Effector memory CD4-positive, alpha-beta T cell (primary cell): Measurements from ENCODE around the gene RAP1A.

Source experiments
- DNase-seq, 3 donors: peaks; one replicate each; pipeline ENCODE4 v3.0.0-alpha.2; 2020
- H3K27ac ChIP-seq: 2 replicates; pipeline ENCODE4 v1.7.0; 2013; ENCODE audit warnings: mild to moderate bottlenecking, low read length, moderate library complexity; ENCODE audit not compliant: insufficient read depth, poor library complexity, severe bottlenecking
- H3K27me3 ChIP-seq: replicated peaks from 2 replicates; pipeline ENCODE4 v1.7.0; 2013; ENCODE audit warnings: mild to moderate bottlenecking, low read length; ENCODE audit not compliant: insufficient read depth, control insufficient read depth, poor library complexity, severe bottlenecking
- H3K36me3 ChIP-seq: 2 replicates; pipeline ENCODE4 v1.7.0; 2013; ENCODE audit warnings: mild to moderate bottlenecking, low read length, moderate library complexity; ENCODE audit not compliant: control insufficient read depth, insufficient read depth
- H3K4me1 ChIP-seq: 2 replicates; pipeline ENCODE4 v1.7.0; 2013; ENCODE audit warnings: low read length, mild to moderate bottlenecking; ENCODE audit not compliant: control insufficient read depth, insufficient read depth, poor library complexity, severe bottlenecking
- H3K4me3 ChIP-seq: 2 replicates; pipeline ENCODE4 v1.7.0; 2013; ENCODE audit warnings: low read length, low read depth, mild to moderate bottlenecking; ENCODE audit not compliant: insufficient read depth, poor library complexity, severe bottlenecking
- H3K9me3 ChIP-seq: 2 replicates; pipeline ENCODE4 v1.7.0; 2013; ENCODE audit warnings: mild to moderate bottlenecking, low read length, moderate library complexity; ENCODE audit not compliant: control insufficient read depth

The RAP1A gene

GRCh38 chr1:111731956-111732355 is 112.4 kb downstream of the RAP1A start:
- Histone ChIP-seq H3K4me3 (no peak overlapping the region), H3K36me3 (no peaks in the 10 kb centered on the region), H3K27ac (no peak overlapping the region), H3K4me1 (no peaks in the 10 kb centered on the region), H3K9me3 (no peaks in the 10 kb centered on the region), H3K27me3 (no peaks in the 10 kb centered on the region)
- DNase-seq: no peak

GRCh38 chr1:111732718-111733117 is 113.1 kb downstream of the RAP1A start:
- Histone ChIP-seq H3K27me3 (no peaks in the 10 kb centered on the region), H3K4me3 (no peak overlapping the region), H3K27ac (no peak overlapping the region), H3K36me3 (no peaks in the 10 kb centered on the region), H3K9me3 (no peaks in the 10 kb centered on the region), H3K4me1 (peaks cover 2% of the 10 kb centered on the region)
- DNase-seq: no peak

GRCh38 chr1:111733183-111733991 is 113.8 kb downstream of the RAP1A start:
- no peak overlapping the region for H3K4me3 ChIP-seq
- H3K9me3 ChIP-seq: no peaks in the 10 kb centered on the region
- peaks cover 8% of the 10 kb centered on the region for H3K4me1 ChIP-seq
- DNase-seq: no peak
- H3K27me3 ChIP-seq: no peaks in the 10 kb centered on the region
- H3K27ac ChIP-seq: no peak overlapping the region
- H3K36me3 ChIP-seq: no peaks in the 10 kb centered on the region

DNA sequence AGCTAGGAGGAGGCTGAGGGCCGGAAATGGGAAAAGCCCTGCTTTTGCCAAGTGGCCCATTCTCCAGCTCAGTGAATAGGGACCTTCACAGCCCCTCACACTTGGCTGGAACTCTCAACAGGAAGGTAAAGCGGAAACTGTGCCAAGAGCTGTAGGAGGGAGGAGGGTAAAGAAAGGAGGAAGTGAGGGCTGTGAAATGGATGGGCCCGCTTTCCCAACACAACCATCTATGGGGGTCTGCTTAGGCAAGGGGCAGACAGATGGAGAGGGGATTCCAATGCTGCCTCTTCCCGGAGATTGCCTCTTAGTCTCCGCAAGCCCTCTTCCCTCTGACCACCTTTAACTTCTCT is 114.4 kb downstream of the RAP1A start:
- no peak overlapping the region for H3K4me3 ChIP-seq
- DNase-seq: no peak
- H3K36me3 ChIP-seq: no peaks in the 10 kb centered on the region
- no peaks in the 10 kb centered on the region for H3K9me3 ChIP-seq
- no peak overlapping the region for H3K27ac ChIP-seq
- peaks cover 8% of the 10 kb centered on the region for H3K4me1 ChIP-seq
- no peaks in the 10 kb centered on the region for H3K27me3 ChIP-seq

DNA sequence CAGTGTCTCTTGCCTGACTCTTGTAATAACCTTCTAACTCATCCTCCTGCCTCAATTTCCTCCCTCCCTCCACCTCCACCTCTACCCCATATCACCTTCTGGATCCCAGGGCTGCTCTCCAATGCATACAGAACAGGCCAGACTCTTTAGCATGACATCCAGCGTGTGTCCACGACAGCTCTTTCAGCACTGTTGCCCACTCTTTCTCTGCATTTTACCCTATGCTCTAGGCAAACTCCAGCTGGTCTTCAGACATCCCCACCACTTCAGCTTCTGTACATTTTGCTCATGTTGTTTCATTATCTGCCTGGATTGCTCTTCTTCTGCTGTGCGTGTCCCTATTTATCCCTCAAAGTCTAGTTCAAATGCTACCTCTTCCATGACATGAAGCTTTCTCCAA is 114.8 kb downstream of the RAP1A start:
- Histone ChIP-seq H3K4me1 (peaks cover 8% of the 10 kb centered on the region), H3K4me3 (no peak overlapping the region), H3K9me3 (no peaks in the 10 kb centered on the region), H3K36me3 (no peaks in the 10 kb centered on the region), H3K27me3 (no peaks in the 10 kb centered on the region), H3K27ac (no peak overlapping the region)
- DNase-seq: no peak

GRCh38 chr1:111734856-111735255 is 115.3 kb downstream of the RAP1A start:
- H3K4me1 ChIP-seq: peaks cover 8% of the 10 kb centered on the region
- no peaks in the 10 kb centered on the region for H3K27me3 ChIP-seq
- no peak overlapping the region for H3K27ac ChIP-seq
- H3K36me3 ChIP-seq: no peaks in the 10 kb centered on the region
- DNase-seq: no peak
- no peaks in the 10 kb centered on the region for H3K9me3 ChIP-seq
- no peak overlapping the region for H3K4me3 ChIP-seq

GRCh38 chr1:111735321-111735720 is 115.7 kb downstream of the RAP1A start:
- peaks cover 12% of the 10 kb centered on the region for H3K4me1 ChIP-seq
- DNase-seq: no peak
- H3K9me3 ChIP-seq: no peaks in the 10 kb centered on the region
- no peaks in the 10 kb centered on the region for H3K36me3 ChIP-seq
- H3K27me3 ChIP-seq: no peaks in the 10 kb centered on the region
- no peak overlapping the region for H3K4me3 ChIP-seq
- H3K27ac ChIP-seq: no peak overlapping the region

DNA sequence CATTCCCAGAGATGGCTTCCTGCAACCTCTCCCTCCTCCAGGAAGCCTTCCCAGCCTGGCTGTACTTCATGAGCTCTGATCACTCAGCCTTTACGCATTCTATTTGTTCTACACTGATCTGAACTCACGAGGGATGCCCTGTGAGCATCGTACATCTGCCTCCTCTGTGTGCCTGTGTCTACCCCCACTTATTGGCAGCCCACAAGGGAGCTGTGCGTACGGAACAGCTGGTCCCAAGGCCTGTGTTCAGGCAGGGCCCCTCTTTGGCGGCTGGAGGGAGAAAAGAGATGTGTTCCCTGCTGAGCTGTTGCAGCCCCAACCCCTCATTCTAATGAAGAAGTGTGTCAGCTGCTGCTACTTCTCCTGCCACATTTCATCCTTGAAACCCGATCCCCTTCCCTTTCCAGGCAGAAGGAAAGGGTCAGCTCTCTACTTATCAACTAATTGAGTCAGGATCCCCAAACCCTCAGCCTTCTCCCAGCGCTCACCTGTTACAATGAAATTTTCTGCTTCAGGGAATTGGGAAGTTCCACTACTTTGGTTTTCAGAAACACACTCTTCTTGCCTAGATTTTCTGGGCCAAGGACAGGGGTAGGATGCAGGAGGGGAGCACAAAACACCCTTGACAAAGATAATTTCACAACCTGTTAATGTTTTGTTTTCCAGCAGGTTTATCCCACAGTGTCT is 116.4 kb downstream of the RAP1A start:
- Histone ChIP-seq H3K9me3 (no peaks in the 10 kb centered on the region), H3K27me3 (no peaks in the 10 kb centered on the region), H3K4me1 (peaks cover 13% of the 10 kb centered on the region), H3K4me3 (no peak overlapping the region), H3K27ac (no peak overlapping the region), H3K36me3 (no peaks in the 10 kb centered on the region)
- no peak for DNase-seq

GRCh38 chr1:111736548-111737215 is 117.1 kb downstream of the RAP1A start:
- Histone ChIP-seq H3K4me3 (no peak overlapping the region), H3K4me1 (peaks cover 13% of the 10 kb centered on the region), H3K27me3 (no peaks in the 10 kb centered on the region), H3K9me3 (no peaks in the 10 kb centered on the region), H3K27ac (no peak overlapping the region), H3K36me3 (no peaks in the 10 kb centered on the region)
- DNase-seq: no peak
